Vagina (tissue), 2 donors: Measurements from ENCODE around the gene B3GNT2.

Experiments used
- CTCF ChIP-seq, 3 experiments: fragments of 450-650 bp in 2 of 3; fragments of 200-600 bp in 1 of 3; sonication (generic) in 1 of 3; IDR thresholded peaks; one replicate each; pipeline ENCODE4 v1.5.1; 2017 to 2019; ENCODE audit warnings: antibody characterized with exemption in 3 of 3, mild to moderate bottlenecking in 2 of 3, moderate library complexity in 2 of 3
- POLR2A ChIP-seq, 2 donors: fragments of 450-650 bp; IDR thresholded peaks; one replicate each; pipeline ENCODE4 v1.6.1; 2017; ENCODE audit warnings: antibody characterized with exemption in 2 of 2, mild to moderate bottlenecking in 2 of 2, moderate library complexity in 2 of 2
- POLR2AphosphoS5 ChIP-seq, 2 donors: sonication (generic); formaldehyde crosslinking; IDR thresholded peaks; one replicate each; pipeline ENCODE4 v1.9.0; 2017; ENCODE audit warnings: antibody characterized with exemption in 2 of 2, mild to moderate bottlenecking in 2 of 2, low read depth in 1 of 2; ENCODE audit not compliant: insufficient read depth in 1 of 2

- TF ChIP-seq CTCF (IDR thresholded peaks at IDR 0.05) (no peak), POLR2A (IDR thresholded peaks at IDR 0.05) (no peak), POLR2AphosphoS5 (IDR thresholded peaks at IDR 0.05; ENCODE audit: insufficient read depth in 1 of 2, low read depth in 1 of 2) (no peak)
These were observed 5.0 kb downstream of the B3GNT2 start for GRCh38 chr2:62200868-62201267.
